Panc1 (cell line): ENCODE measurements around the gene USP9X.

Source experiments
- CTCF ChIP-seq: fragments of 450-650 bp; IDR thresholded peaks from 2 replicates; pipeline ENCODE4 v1.5.1; 2017; ENCODE audit warnings: mild to moderate bottlenecking
- POLR2AphosphoS5 ChIP-seq: IDR thresholded peaks from 2 replicates; pipeline ENCODE4 v1.6.1; 2012; ENCODE audit warnings: mild to moderate bottlenecking, low read depth, low read length, moderate library complexity
- SIN3A ChIP-seq: IDR thresholded peaks from 2 replicates; pipeline ENCODE4 v1.6.1; 2012; ENCODE audit warnings: low read depth, mild to moderate bottlenecking, low read length, moderate library complexity, borderline replicate concordance; ENCODE audit not compliant: insufficient read depth
- TF ChIP-seq, protein P1 (sequence below), 2 experiments: IDR thresholded peaks; 2 replicates each; pipeline ENCODE4 v1.6.1; 2011 to 2012; ENCODE audit warnings: low read depth in 2 of 2, control low read depth in 1 of 2, low read length in 1 of 2, mild to moderate bottlenecking in 1 of 2, moderate library complexity in 1 of 2; ENCODE audit not compliant: insufficient read depth in 1 of 2

GRCh38 chrX:41144873-41145272, 59.6 kb downstream of the USP9X start:
- TF ChIP-seq CTCF (no peak), POLR2AphosphoS5 (no peak), SIN3A (no peak)
- TF ChIP-seq, protein P1, sequence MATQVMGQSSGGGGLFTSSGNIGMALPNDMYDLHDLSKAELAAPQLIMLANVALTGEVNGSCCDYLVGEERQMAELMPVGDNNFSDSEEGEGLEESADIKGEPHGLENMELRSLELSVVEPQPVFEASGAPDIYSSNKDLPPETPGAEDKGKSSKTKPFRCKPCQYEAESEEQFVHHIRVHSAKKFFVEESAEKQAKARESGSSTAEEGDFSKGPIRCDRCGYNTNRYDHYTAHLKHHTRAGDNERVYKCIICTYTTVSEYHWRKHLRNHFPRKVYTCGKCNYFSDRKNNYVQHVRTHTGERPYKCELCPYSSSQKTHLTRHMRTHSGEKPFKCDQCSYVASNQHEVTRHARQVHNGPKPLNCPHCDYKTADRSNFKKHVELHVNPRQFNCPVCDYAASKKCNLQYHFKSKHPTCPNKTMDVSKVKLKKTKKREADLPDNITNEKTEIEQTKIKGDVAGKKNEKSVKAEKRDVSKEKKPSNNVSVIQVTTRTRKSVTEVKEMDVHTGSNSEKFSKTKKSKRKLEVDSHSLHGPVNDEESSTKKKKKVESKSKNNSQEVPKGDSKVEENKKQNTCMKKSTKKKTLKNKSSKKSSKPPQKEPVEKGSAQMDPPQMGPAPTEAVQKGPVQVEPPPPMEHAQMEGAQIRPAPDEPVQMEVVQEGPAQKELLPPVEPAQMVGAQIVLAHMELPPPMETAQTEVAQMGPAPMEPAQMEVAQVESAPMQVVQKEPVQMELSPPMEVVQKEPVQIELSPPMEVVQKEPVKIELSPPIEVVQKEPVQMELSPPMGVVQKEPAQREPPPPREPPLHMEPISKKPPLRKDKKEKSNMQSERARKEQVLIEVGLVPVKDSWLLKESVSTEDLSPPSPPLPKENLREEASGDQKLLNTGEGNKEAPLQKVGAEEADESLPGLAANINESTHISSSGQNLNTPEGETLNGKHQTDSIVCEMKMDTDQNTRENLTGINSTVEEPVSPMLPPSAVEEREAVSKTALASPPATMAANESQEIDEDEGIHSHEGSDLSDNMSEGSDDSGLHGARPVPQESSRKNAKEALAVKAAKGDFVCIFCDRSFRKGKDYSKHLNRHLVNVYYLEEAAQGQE (IDR thresholded peaks at IDR 0.05; ENCODE audit: insufficient read depth in 1 of 2, low read depth in 2 of 2, low read length in 1 of 2), result no peak
